Measurements from ENCODE around the gene TMTC2.

DNA sequence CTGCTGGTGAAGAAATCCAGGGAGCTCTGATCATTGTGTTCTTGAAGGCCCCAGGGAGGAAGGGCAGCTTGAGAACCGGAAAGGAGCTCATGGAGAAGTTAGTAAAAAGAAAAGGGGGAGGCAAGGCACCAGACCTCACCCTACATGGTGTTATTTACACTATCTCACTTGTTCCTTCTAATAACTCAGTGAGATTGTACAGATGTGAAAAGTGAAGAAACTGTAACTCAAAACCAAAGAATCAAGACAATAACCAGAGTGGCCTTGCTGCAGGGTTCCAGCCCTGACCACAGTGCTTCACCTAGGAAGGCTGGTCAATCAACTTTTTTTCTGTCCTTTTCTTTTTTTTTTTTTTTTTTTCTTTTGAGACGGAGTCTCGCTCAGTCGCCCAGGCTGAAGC, 353.6 kb downstream of the TMTC2 start:
- TF ChIP-seq EZH2 (IDR thresholded peaks at IDR 0.05; ENCODE audit: insufficient read depth, poor library complexity, severe bottlenecking) (no peak), EZH2phosphoT487 (IDR thresholded peaks at IDR 0.05; ENCODE audit: insufficient read depth, low read depth) (no peak)

Measured in GM23248 (cell line).